ENCODE measurements around the gene FAM156B. TPM values are rescaled to one million over a fixed set of nuclear protein-coding genes. Genes with fewer than 3 reads are reported as not detected.

The FAM156B gene, protein sequence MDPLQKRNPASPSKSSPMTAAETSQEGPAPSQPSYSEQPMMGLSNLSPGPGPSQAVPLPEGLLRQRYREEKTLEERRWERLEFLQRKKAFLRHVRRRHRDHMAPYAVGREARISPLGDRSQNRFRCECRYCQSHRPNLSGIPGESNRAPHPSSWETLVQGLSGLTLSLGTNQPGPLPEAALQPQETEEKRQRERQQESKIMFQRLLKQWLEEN
- 15.8 and 18.1 TPM in 2 replicates for total RNA-seq

GRCh38 chrX:52896855-52897709, at the start of gene FAM156B:
Gene FAM156B (plus strand): TSS chrX:52897330. CDS start chrX:52907226, 9,896 bp downstream.

DNA sequence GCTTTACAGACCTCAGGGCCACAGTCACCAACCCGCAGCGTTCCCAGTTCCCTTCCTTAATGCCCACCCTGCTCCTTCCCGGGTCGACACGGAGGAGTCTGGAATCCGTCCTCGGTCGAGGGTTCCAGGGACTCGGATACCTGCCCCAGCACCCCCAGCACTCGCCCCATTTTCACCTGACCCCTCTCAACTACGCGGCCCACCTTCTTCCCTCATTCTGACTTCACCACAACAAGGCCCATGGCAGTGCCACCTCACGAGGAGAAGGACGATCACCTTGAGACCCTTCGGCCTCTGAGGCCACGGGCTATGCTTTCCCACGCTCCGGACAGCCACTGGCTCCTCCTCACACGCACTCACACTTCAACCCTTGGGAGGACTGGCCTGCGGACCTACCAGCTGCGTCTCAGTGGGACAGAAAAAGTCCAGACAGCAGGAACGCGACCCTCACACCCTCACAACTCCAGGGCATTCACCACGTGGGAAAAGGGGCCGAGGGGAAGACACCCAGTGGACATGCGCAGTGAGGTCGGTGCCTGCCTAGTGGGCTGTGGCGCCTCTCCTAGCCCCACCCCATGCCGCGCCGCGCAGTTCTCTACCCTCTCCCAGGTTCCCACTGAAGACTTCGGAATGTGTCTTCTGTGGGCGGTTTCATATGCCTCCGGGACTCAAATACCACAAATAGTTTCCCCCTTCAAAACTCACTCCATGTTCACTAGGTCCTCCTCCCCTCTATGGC, 29.4 kb upstream of the FAM156B start, which contains the start of gene XAGE3:
XAGE3 (minus strand) TSS at position 474 of the 739 bp plus-strand sequence. CDS start 950 bp downstream, outside the sequence.

Other genes starting within 250 kb of the FAM156B start
- gene SSX7, start 242.4 kb upstream of the FAM156B start, total RNA-seq = not detected in 2 replicates
- not detected in 2 replicates for gene SSX2, start 190.2 kb upstream of the FAM156B start, total RNA-seq
- not detected in 2 replicates for gene SSX2B, start 146.1 kb upstream of the FAM156B start, total RNA-seq
- gene SPANXN5, start 99.9 kb upstream of the FAM156B start, total RNA-seq = not detected in 2 replicates
- not detected in 2 replicates for gene XAGE5, start 86.0 kb upstream of the FAM156B start, total RNA-seq
- not detected in 2 replicates for gene XAGE3, start 29.2 kb upstream of the FAM156B start, total RNA-seq
- gene FAM156A, start 61.2 kb downstream of the FAM156B start, total RNA-seq = 9.3 and 10.4 TPM in 2 replicates
- gene GPR173, start 151.5 kb downstream of the FAM156B start, total RNA-seq = 1.2 and 1.7 TPM in 2 replicates
- 27.0 and 35.7 TPM in 2 replicates for gene TSPYL2, start 185.0 kb downstream of the FAM156B start, total RNA-seq
- gene KANTR, start 196.8 kb downstream of the FAM156B start, total RNA-seq = 5.5 and 7.0 TPM in 2 replicates

Measured in aortic smooth muscle cell (primary cell).